Pulmonary artery endothelial cell (primary cell): ENCODE results near the gene IL1RAPL2. TPM values are rescaled to one million over a fixed set of nuclear protein-coding genes. Genes with fewer than 3 reads are reported as not detected.
"Not testable (repeated sequence)": the region's sequence is repeated elsewhere in the genome, so short reads cannot be mapped to it uniquely, and the experiment has no call there.

Source experiments
- DNase-seq: peaks from one replicate; pipeline ENCODE4 v3.0.0-alpha.2; 2011; ENCODE audit warnings: low read depth, low spot score
- total RNA-seq: library from RNA; depleted of rRNA; stranded (reverse); fragments of >200 nt; gene quantifications from 2 replicates; pipeline ENCODE4 v1.2.3, GENCODE V29; 2014

Gene IL1RAPL2
- total RNA-seq, 1 donor from 2014 or later = not detected

GRCh38 chrX:105013719-105014118, 447.7 kb downstream of the IL1RAPL2 start:
- no peak for DNase-seq

GRCh38 chrX:105017641-105018040, 451.6 kb downstream of the IL1RAPL2 start:
- no peak for DNase-seq

DNA sequence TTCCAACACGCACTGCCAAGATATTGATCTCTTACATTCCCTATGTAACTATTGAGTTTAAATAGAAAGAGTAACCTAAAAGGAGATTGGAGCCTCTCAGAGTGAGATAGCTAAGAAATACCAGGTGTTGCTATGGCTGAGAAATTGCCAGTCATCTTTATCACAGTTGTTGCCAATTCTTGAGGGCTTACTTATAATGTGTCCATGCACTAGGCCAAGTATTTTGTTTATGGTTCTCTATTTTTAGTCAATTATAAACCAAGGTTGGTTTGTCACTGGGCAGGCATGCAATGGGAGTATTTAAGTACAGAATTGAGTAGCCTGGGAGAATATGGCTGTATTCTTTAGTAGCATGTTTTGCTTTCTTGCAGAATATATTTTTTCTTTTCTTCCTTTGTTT, 452.9 kb downstream of the IL1RAPL2 start:
- no peak for DNase-seq

- not testable (repeated sequence) for DNase-seq
These were observed 463.0 kb downstream of the IL1RAPL2 start for GRCh38 chrX:105028962-105029361.

DNA sequence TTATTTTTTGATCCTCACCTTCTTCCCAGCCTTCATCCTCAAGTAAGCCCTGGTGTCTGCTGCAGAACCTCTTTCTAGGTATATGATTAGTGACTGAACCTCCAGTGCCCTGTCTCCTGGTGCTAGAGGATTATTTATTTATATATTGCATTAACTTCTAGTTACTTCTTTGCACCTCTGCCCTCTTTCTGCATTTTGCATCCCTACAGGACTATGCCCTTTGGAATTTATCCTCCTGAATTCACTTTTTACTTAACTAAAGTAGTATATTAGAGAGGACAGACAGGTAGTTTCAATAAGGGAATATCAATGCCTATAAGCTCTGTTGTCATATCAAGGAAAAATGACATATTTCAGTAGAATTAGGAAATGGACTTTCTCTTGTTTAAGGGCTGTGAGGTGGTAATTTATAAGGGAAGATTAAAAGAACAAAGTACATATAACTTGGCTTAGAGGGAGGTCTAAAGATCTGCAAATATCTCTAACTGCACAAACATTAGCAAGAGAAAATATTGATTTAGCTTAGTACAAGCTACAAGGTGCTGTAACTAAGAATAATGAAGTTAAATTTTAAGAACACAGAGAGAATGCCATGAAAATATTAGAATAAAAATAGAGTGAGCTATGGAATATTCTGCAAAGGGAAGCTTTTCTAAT, 472.8 kb downstream of the IL1RAPL2 start:
- DNase-seq = no peak

DNA sequence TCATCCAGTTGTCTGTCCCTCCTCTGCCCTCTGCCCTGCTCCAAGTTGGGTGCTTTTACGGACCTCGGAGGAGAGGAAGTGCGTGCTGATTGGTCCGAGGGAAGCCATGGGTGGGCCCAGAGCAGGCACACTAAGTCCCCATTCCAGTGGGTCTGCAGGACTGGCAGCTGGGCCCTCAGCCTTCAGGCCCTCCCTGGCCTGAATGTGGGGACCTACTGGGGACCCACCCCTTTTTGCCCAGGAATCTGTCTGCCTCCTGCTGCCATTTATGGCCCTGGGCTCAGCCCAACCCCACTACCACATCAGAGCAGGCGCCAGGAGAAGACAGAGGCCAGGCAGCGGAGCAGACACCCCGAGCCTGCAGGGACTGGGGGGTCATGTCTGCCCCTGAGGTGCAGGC, 484.9 kb downstream of the IL1RAPL2 start:
- DNase-seq = no peak

- no peak for DNase-seq
These were observed 485.4 kb downstream of the IL1RAPL2 start for GRCh38 chrX:105051364-105051763.

GRCh38 chrX:105052926-105053325, 486.9 kb downstream of the IL1RAPL2 start:
- DNase-seq = no peak

GRCh38 chrX:105063743-105064142, 497.7 kb downstream of the IL1RAPL2 start:
- DNase-seq = no peak

DNA sequence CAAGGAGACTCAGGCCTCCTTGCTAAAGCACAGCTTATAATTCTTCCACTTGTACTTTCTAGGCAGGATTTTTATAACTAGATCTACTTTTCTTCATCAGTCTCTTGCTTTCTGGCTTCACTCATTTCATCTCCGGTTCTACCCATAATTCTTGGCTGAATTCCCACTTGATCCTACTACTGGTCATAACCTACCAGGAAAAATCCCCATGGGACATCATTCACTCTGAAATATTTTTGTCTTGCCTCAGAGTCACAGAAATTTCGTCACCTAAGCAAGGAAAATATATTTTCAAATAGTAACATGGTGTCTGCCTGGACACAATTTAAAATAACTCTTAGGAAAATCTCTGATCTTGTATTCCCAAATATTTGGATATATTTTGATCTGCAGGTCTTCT, 532.2 kb downstream of the IL1RAPL2 start:
- no peak for DNase-seq

DNA sequence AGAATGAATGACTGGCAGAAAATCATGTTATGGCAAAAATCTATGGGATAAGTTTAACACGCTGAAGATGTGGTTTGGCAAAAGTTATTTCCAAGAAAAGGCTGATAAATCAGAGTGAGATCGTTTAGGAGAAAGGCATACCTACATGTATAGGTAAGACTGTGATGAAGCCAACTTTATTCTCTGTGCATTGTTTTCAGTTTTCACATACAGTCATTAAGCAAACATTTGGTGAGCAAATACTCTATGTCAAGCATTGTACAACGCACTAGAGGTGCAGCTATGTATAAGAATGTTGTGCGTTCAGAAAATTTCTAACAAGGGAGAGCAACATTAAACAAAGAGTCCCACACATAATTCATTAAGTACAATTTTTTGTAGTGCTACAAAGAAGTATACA, 532.8 kb downstream of the IL1RAPL2 start:
- no peak for DNase-seq

GRCh38 chrX:105101378-105101777, 535.4 kb downstream of the IL1RAPL2 start:
- no peak for DNase-seq

GRCh38 chrX:105109936-105110335, 543.9 kb downstream of the IL1RAPL2 start:
- DNase-seq = no peak

- DNase-seq = no peak
These were observed 548.6 kb downstream of the IL1RAPL2 start for GRCh38 chrX:105114554-105115130.

DNA sequence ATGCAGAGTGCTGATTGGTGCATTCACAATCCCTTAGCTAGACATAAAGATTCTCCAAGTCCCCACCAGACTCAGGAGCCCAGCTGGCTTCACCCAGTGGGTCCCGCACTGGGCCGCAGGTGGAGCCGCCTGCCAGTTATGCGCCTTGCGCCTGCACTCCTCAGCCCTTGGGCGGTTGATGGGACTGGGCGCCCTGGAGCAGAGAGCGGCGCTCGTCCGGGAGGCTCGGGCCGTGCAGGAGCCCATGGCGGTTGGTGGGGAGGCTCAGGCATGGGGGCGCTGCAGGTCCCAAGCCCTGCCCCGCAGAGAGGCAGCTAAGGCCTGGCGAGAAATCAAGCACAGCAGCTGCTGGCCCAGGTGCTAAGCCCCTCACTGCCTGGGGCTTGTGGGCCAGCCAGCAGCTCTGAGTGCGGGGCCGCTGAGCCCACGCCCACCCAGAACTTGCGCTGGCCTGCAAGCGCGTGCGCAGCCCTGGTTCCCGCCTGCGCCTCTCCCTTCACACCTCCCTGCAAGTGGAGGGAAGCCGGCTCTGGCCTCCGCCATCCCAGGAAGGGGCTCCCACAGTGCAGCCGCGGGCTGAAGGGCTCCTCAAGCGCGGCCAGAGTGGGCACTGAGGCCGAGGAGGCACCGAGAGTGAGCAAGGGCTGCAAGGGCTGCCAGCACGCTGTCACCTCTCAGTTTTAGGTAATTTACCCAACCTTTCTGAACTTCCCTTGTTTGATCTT, 549.8 kb downstream of the IL1RAPL2 start:
- DNase-seq = not testable (repeated sequence)

GRCh38 chrX:105116486-105116885, 550.5 kb downstream of the IL1RAPL2 start:
- no peak for DNase-seq

DNA sequence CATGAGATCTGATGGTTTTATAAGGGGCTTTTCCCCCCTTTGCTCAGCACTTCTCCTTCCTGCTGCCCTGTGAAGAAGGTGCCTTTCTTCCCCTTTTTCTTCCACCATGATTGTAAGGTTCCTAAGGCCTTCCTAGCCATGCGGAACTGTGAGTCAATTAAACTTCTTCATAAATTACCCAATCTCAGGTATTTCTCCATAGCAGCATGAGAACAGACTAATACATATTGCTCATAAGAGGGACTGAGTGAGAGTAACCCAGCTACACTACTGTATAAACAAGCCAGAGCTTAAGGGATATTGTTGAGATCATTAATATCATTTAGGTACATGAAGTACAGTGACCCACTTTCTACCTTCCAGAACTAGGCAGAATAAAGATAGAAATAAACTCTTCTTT, 551.6 kb downstream of the IL1RAPL2 start:
- no peak for DNase-seq

DNA sequence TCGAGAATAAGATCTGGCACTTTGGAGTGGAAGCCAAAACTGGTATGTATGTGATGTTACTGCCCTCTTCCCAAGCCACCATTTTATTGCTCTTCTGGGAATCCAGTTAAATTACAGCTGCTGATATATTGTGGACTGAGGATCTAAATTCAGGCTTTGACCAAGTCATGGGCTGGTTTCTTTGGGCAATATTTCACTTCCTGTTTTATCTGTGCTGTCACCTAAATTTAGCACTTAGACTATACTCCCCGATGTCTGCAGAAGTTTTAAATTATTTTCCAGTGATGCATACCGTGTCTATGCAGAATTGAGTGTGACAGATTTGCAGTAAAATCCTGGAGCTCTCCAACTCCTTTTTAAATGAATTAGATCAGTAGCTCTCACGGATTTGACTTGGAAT, 554.5 kb downstream of the IL1RAPL2 start:
- no peak for DNase-seq

GRCh38 chrX:105121186-105121585, 555.2 kb downstream of the IL1RAPL2 start:
- DNase-seq = no peak

DNA sequence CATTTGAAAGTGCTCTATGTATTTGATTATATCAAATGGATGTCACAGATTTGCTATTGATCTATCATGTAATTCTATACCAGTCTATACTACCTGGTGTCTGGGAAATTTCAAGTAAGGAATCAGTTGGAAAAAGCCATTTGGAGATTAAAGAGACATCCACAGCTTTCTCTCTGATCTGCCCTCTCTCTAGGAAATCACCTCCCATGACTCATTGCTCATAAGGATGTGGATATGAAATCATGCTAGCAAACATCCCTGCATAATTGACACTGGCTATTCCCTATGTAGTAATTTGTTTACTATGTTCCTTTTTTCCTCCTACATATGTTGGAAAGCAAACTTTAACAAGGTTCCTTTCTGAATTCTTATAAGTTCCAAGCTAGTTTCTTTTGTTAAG, 560.2 kb downstream of the IL1RAPL2 start:
- no peak for DNase-seq

GRCh38 chrX:105134273-105134672, 568.3 kb downstream of the IL1RAPL2 start:
- no peak for DNase-seq

DNA sequence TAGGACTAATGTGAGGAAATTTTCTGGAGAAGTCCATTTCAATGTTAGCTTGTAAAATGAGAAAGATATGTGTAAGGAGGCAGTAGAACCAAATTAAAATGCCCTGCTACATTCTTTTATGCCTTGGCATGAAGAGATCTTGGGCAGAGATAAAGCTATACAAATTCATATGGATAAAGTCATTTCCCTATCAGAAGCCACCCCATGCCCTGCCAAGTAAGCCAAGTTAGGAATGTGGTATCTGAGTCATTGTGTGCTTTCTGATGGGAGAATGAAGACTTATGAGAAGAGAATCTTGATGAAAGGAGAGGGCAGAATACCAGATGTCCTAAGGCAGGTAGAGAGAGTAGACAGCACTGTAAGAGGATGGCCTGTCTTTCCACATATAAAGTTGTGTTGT, 570.8 kb downstream of the IL1RAPL2 start:
- no peak for DNase-seq

- no peak for DNase-seq
These were observed 584.0 kb downstream of the IL1RAPL2 start for GRCh38 chrX:105150036-105150435.
